IMR-90 (cell line): ENCODE data around the gene PGPEP1. TPM values are rescaled to one million over a fixed set of nuclear protein-coding genes. Genes with fewer than 3 reads are reported as not detected.
"Not testable (repeated sequence)": the region's sequence is repeated elsewhere in the genome, so short reads cannot be mapped to it uniquely, and the experiment has no call there.

Source experiments
- ATAC-seq: fragments of 200-7000 bp; cut with Tn5 transposase; 2 replicates; pipeline ENCODE4 v1.9.1; 2020; ENCODE audit warnings: low read depth, mild to moderate bottlenecking, moderate library complexity
- BruUV-seq: library from RNA; stranded (reverse); fragments of 400-500 nt; replicated peaks from 2 replicates; lab custom pipeline; 2021; lab: Mats Ljungman, UMichigan
- CTCF ChIA-PET: fragments of 300-600 bp; formaldehyde crosslinking; extraction: SDS; loops from one replicate; lab custom pipeline; 2021; ENCODE audit warnings: antibody characterized with exemption; lab: Yijun Ruan, JAX
- POLR2A ChIA-PET: fragments of 300-600 bp; sonication (Branson Sonifier 250); formaldehyde crosslinking; loops from one replicate; lab custom pipeline; 2022; ENCODE audit warnings: antibody characterized with exemption; ENCODE audit not compliant: unreplicated experiment; lab: Charles Lee
- DNase-seq: peaks from one replicate; pipeline ENCODE4 v3.0.0; 2013
- H2AFZ ChIP-seq: replicated peaks from 2 replicates; pipeline ENCODE3; 2013; ENCODE audit warnings: low read length, mild to moderate bottlenecking; ENCODE audit not compliant: poor library complexity
- H2AK5ac ChIP-seq: 2 replicates; pipeline ENCODE4 v1.6.1; 2013; ENCODE audit warnings: low read depth, low read length, inconsistent platforms
- H2AK9ac ChIP-seq: replicated peaks from 2 replicates; pipeline ENCODE3; 2013; ENCODE audit warnings: mild to moderate bottlenecking, low read depth, low read length, moderate library complexity; ENCODE audit not compliant: poor library complexity
- H2BK120ac ChIP-seq: 2 replicates; pipeline ENCODE4 v1.6.1; 2013; ENCODE audit warnings: low read depth, low read length, inconsistent platforms
- H2BK15ac ChIP-seq: 3 replicates; pipeline ENCODE4 v1.6.1; 2013; ENCODE audit warnings: low read depth, low read length, inconsistent platforms
- H2BK20ac ChIP-seq: 2 replicates; pipeline ENCODE4 v1.6.1; 2013; ENCODE audit warnings: low read depth, mild to moderate bottlenecking, inconsistent platforms, low read length, moderate library complexity
- H2BK5ac ChIP-seq: 2 replicates; pipeline ENCODE4 v1.6.1; 2013; ENCODE audit warnings: mild to moderate bottlenecking, low read depth, low read length, inconsistent platforms; ENCODE audit not compliant: poor library complexity, severe bottlenecking
- H3K14ac ChIP-seq: replicated peaks from 2 replicates; pipeline ENCODE4 v1.6.1; 2013; ENCODE audit warnings: low read depth, low read length, inconsistent platforms
- H3K18ac ChIP-seq: 2 replicates; pipeline ENCODE4 v1.6.1; 2013; ENCODE audit warnings: low read depth, low read length, control low read depth
- H3K23ac ChIP-seq: 2 replicates; pipeline ENCODE4 v1.6.1; 2013; ENCODE audit warnings: low read depth, low read length, inconsistent platforms
- H3K27ac ChIP-seq: 2 replicates; pipeline ENCODE4 v1.5.1; 2013; ENCODE audit warnings: mild to moderate bottlenecking, control low read depth, low read length; ENCODE audit not compliant: insufficient read depth
- H3K27me3 ChIP-seq: 2 replicates; pipeline ENCODE4 v1.6.1; 2013; ENCODE audit warnings: low read length; ENCODE audit not compliant: control insufficient read depth, insufficient read depth
- H3K36me3 ChIP-seq: 2 replicates; pipeline ENCODE4 v1.6.1; 2013; ENCODE audit warnings: low read length, mixed read lengths; ENCODE audit not compliant: control insufficient read depth, insufficient read depth
- H3K4ac ChIP-seq: 2 replicates; pipeline ENCODE4 v1.6.1; 2013; ENCODE audit warnings: low read depth, low read length, inconsistent platforms
- H3K4me1 ChIP-seq: 2 replicates; pipeline ENCODE4 v1.6.1; 2013; ENCODE audit warnings: low read length, mixed read lengths; ENCODE audit not compliant: control insufficient read depth, insufficient read depth
- H3K4me2 ChIP-seq: 2 replicates; pipeline ENCODE4 v1.6.1; 2013; ENCODE audit warnings: low read depth, mild to moderate bottlenecking, control low read depth, low read length, moderate library complexity
- H3K4me3 ChIP-seq: 2 replicates; pipeline ENCODE4 v1.5.1; 2013; ENCODE audit warnings: low read depth, mild to moderate bottlenecking, control low read depth, low read length, moderate library complexity; ENCODE audit not compliant: insufficient read depth
- H3K56ac ChIP-seq: 2 replicates; pipeline ENCODE4 v1.6.1; 2013; ENCODE audit warnings: low read length, inconsistent platforms; ENCODE audit not compliant: insufficient read depth; ENCODE audit errors: extremely low read depth
- H3K79me1 ChIP-seq, 2 experiments: 2 replicates each; pipeline ENCODE4 v1.6.1; 2013; ENCODE audit warnings: low read length in 2 of 2, inconsistent platforms in 1 of 2, low read depth in 1 of 2
- H3K9ac ChIP-seq: 2 replicates; pipeline ENCODE4 v1.6.1; 2013; ENCODE audit warnings: low read depth, low read length, control low read depth
- H3K9me1 ChIP-seq: 2 replicates; pipeline ENCODE4 v1.6.1; 2013; ENCODE audit warnings: low read length, inconsistent platforms; ENCODE audit not compliant: insufficient read depth
- H3K9me3 ChIP-seq: 2 replicates; pipeline ENCODE4 v1.6.1; 2013; ENCODE audit warnings: low read length; ENCODE audit not compliant: control insufficient read depth, insufficient read depth
- H4K20me1 ChIP-seq: 2 replicates; pipeline ENCODE4 v1.6.1; 2013; ENCODE audit warnings: low read length, inconsistent platforms; ENCODE audit not compliant: insufficient read depth
- H4K5ac ChIP-seq: 2 replicates; pipeline ENCODE4 v1.6.1; 2013; ENCODE audit warnings: mild to moderate bottlenecking, low read depth, low read length, control low read depth
- H4K8ac ChIP-seq, 2 experiments: 2 replicates each; pipeline ENCODE4 v1.6.1; 2013; ENCODE audit warnings: low read depth in 2 of 2, low read length in 2 of 2, control low read depth in 1 of 2, inconsistent platforms in 1 of 2
- H4K91ac ChIP-seq: 2 replicates; pipeline ENCODE4 v1.6.1; 2013; ENCODE audit warnings: low read depth, low read length, inconsistent platforms; ENCODE audit not compliant: insufficient read depth
- WGBS, 2 experiments: methylation state at CpG; one replicate each; pipeline versions ENCODE4 v1.1.5 to v1.1.7; 2013; ENCODE audit warnings: missing lambda C conversion rate in 2 of 2; ENCODE audit not compliant: insufficient read length in 1 of 2; ENCODE audit errors: extremely low coverage in 2 of 2; 5-methylcytosine and 5-hydroxymethylcytosine counted together
- dilution Hi-C: fragments of 300-500 bp; cut with HindIII; formaldehyde crosslinking; loops from one replicate; pipeline ENCODE4 v1.14.3; 2018; ENCODE audit warnings: low sequenced_read_pairs; ENCODE audit not compliant: unreplicated experiment
- in situ Hi-C: fragments of 300-500 bp; cut with MboI; formaldehyde crosslinking; loops from 3 replicates; pipeline ENCODE4 v1.14.3; 2019; ENCODE audit warnings: low sequenced_read_pairs, inconsistent platforms, mixed read lengths
- intact Hi-C: fragments of 100-400 bp; cut with micrococcal nuclease; formaldehyde crosslinking; loops from 2 replicates; pipeline ENCODE4 v1.10.0; 2022
- polyA plus RNA-seq, 3 experiments: library from polyadenylated mRNA; depleted of rRNA; stranded (reverse); fragments of >200 nt; gene quantifications; 2 replicates each; pipeline ENCODE4 v1.2.3, GENCODE V29; 2012; ENCODE audit warnings: low replicate concordance in 1 of 3
- total RNA-seq: library from RNA; depleted of rRNA; stranded (reverse); fragments of >200 nt; gene quantifications from 2 replicates; pipeline ENCODE4 v1.2.3, GENCODE V29; 2012

Gene PGPEP1
- total and polyA plus RNA-seq, 2 of the 4 experiments (the other 2 are of a cell fraction), result 11.8 to 14.3 TPM

GRCh38 chr19:18364277-18364825 lies 24.0 kb downstream of the PGPEP1 start:
- CTCF ChIA-PET, result interaction anchor here (0.5 to 0.9 kb wide), 6 partner anchors 24 to 85 kb away, joined by 3 to 7 read pairs (median 3); no protein-coding TSS in a partner anchor

More at GRCh38 chr19:18364277-18364825, 24.0 kb downstream of the PGPEP1 start:
- Histone ChIP-seq H2BK20ac (peak overlapping the region; percentile 100), H3K4ac (peak overlapping the region; percentile 100), H2AFZ (peak overlapping the region; percentile 77), H2BK120ac (peak overlapping the region; percentile 100), H3K4me1 (peaks cover 10% of the 10 kb centered on the region), H3K14ac (peak overlapping the region; percentile 100), H2AK5ac (peak overlapping the region; percentile 100), H4K8ac (peak overlapping the region; percentile 97 to 100), H3K23ac (peak overlapping the region; percentile 100), H3K9ac (peak overlapping the region; percentile 72), H3K79me1 (peaks cover 0 to 28% of the 10 kb centered on the region in 2 experiments; a peak in 2 of 4 replicates), H2AK9ac (peak overlapping the region; percentile 100), H2BK15ac (peak overlapping the region; percentile 97), H4K5ac (peak overlapping the region; percentile 99), H3K36me3 (peaks cover 16% of the 10 kb centered on the region), H3K27ac (peak overlapping the region; percentile 96), H4K91ac (peak overlapping the region; percentile 100), H3K4me2 (peak overlapping the region; percentile 28; the same call in 1 of the 2 replicates), H3K56ac (peak overlapping the region; percentile 97), H3K18ac (peak overlapping the region; percentile 99), H2BK5ac (peak overlapping the region; percentile 99)
- DNase-seq, H4K20me1 ChIP-seq, H3K27me3 ChIP-seq, dilution Hi-C loops, BruUV-seq, H3K4me3 ChIP-seq, H3K9me3 ChIP-seq, H3K9me1 ChIP-seq, intact Hi-C loops, in situ Hi-C loops: not testable (repeated sequence)
- WGBS, 2 experiments, result 35% methylated on average over 3 of the region's 11 CpGs; no CpG with 5 or more reads in 1 of the 2 experiments
- POLR2A ChIA-PET, result interaction anchor here (0.9 kb wide), 1 partner anchor 83 kb away, joined by 6 read pairs; the partner anchor contains the start of gene JUND
- ATAC-seq, result peak; percentile 13
